HG03558 (cell line): ENCODE results near the gene ERVFRD-1.
"Not testable (repeated sequence)": the region's sequence is repeated elsewhere in the genome, so short reads cannot be mapped to it uniquely, and the experiment has no call there.

Source experiments
- ATAC-seq: cut with Tn5 transposase; IDR thresholded peaks from one replicate; pipeline ENCODE4 v1.9.1; 2021; ENCODE audit warnings: moderate number of reproducible peaks; ENCODE audit not compliant: unreplicated experiment; ENCODE audit errors: extremely low read depth

ERVFRD-1 gene

GRCh38 chr6:11130605-11131004, 19.1 kb upstream of the ERVFRD-1 start:
- no peak for ATAC-seq

GRCh38 chr6:11129908-11130565, 18.5 kb upstream of the ERVFRD-1 start:
- ATAC-seq = no peak

GRCh38 chr6:11128608-11129007, 17.1 kb upstream of the ERVFRD-1 start:
- no peak for ATAC-seq

- ATAC-seq = no peak
These were observed 15.4 kb upstream of the ERVFRD-1 start for GRCh38 chr6:11126876-11127275.

- ATAC-seq = no peak
These were observed 12.5 kb upstream of the ERVFRD-1 start for GRCh38 chr6:11123978-11124377.

GRCh38 chr6:11122380-11122779, 10.9 kb upstream of the ERVFRD-1 start:
- no peak for ATAC-seq

- no peak for ATAC-seq
These were observed 10.3 kb upstream of the ERVFRD-1 start for GRCh38 chr6:11121851-11122250.

- ATAC-seq = no peak
These were observed 8.9 kb upstream of the ERVFRD-1 start for GRCh38 chr6:11120271-11121005.

GRCh38 chr6:11115808-11116536, 4.4 kb upstream of the ERVFRD-1 start:
- ATAC-seq = not testable (repeated sequence)

GRCh38 chr6:11113038-11113437, 1.5 kb upstream of the ERVFRD-1 start:
- no peak for ATAC-seq

GRCh38 chr6:11111769-11112437, 378 bp upstream of the ERVFRD-1 start:
- no peak for ATAC-seq

GRCh38 chr6:11108726-11109125, 2.8 kb downstream of the ERVFRD-1 start:
- no peak for ATAC-seq

GRCh38 chr6:11103065-11103464, 8.5 kb downstream of the ERVFRD-1 start:
- no peak for ATAC-seq

- no peak for ATAC-seq
These were observed 10.1 kb downstream of the ERVFRD-1 start for GRCh38 chr6:11101417-11101816.

- ATAC-seq = no peak
These were observed 13.5 kb downstream of the ERVFRD-1 start for GRCh38 chr6:11098004-11098403.

- ATAC-seq = no peak
These were observed 14.0 kb downstream of the ERVFRD-1 start for GRCh38 chr6:11097476-11097875.

- ATAC-seq = no peak
These were observed 15.4 kb downstream of the ERVFRD-1 start for GRCh38 chr6:11096109-11096508.

GRCh38 chr6:11094941-11095340, 16.6 kb downstream of the ERVFRD-1 start:
- ATAC-seq = no peak

GRCh38 chr6:11094411-11094851, 17.1 kb downstream of the ERVFRD-1 start:
- ATAC-seq = peak; percentile 16

- ATAC-seq = peak; percentile 81
These were observed 17.7 kb downstream of the ERVFRD-1 start, which contains the start of gene SMIM13 for GRCh38 chr6:11093626-11094410. SMIM13 (plus strand) TSS chr6:11093834; CDS start chr6:11094314, 480 bp downstream.
